HUES64 (cell line): ENCODE data around the gene C2.
"Not testable (repeated sequence)": the region's sequence is repeated elsewhere in the genome, so short reads cannot be mapped to it uniquely, and the experiment has no call there.

ENCODE experiments used
- H3K27ac ChIP-seq: 2 replicates; pipeline ENCODE4 v1.7.0; 2013; ENCODE audit warnings: low read depth, low read length, inconsistent platforms
- H3K27me3 ChIP-seq: 2 replicates; pipeline ENCODE4 v1.6.1; 2013; ENCODE audit warnings: mild to moderate bottlenecking, low read length; ENCODE audit not compliant: insufficient read depth
- H3K36me3 ChIP-seq: 2 replicates; pipeline ENCODE4 v1.6.1; 2013; ENCODE audit warnings: mild to moderate bottlenecking, low read length; ENCODE audit not compliant: insufficient read depth
- H3K4me1 ChIP-seq: 2 replicates; pipeline ENCODE4 v1.6.1; 2013; ENCODE audit warnings: mild to moderate bottlenecking, low read length, moderate library complexity; ENCODE audit not compliant: insufficient read depth
- H3K4me3 ChIP-seq: 2 replicates; pipeline ENCODE4 v1.5.1; 2013; ENCODE audit warnings: mild to moderate bottlenecking, low read length, moderate library complexity
- H3K9ac ChIP-seq: 2 replicates; pipeline ENCODE4 v1.6.1; 2013; ENCODE audit warnings: mild to moderate bottlenecking, low read depth, low read length
- H3K9me3 ChIP-seq: 2 replicates; pipeline ENCODE4 v1.6.1; 2013; ENCODE audit warnings: low read depth, low read length; ENCODE audit not compliant: insufficient read depth
- WGBS: fragments of 150-250, 120-280 bp; methylation state at CpG from one replicate; pipeline ENCODE4 v1.1.7; 2013; ENCODE audit warnings: missing lambda C conversion rate; 5-methylcytosine and 5-hydroxymethylcytosine counted together

The C2 gene

DNA sequence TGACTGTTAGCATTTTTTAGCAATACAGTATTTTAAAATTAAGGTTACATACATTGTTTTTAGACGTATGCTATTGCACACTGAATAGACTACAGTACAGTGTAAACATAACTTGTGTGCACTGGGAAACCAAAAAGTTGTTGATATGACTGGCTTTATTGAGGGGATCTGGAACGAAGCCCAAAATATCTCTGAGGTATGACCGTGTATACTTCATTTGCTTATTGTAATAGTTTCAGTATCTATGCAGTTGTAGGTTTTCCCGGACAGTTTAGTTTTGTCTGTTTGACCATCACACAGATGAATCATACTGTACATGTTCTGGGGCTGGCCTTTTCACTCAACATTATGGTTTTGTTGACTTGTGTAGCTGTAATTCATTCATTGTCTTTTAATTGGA, 18.7 kb upstream of the C2 start:
- Histone ChIP-seq H3K27ac (no peak overlapping the region), H3K4me1 (peaks cover 9% of the 10 kb centered on the region), H3K9me3 (no peaks in the 10 kb centered on the region), H3K4me3 (no peak overlapping the region), H3K36me3 (no peaks in the 10 kb centered on the region), H3K9ac (no peak overlapping the region), H3K27me3 (no peaks in the 10 kb centered on the region)
- WGBS, result 94% methylated on average over 4 of the region's 4 CpGs

- not testable (repeated sequence) for H3K9ac ChIP-seq, H3K27me3 ChIP-seq, H3K27ac ChIP-seq, H3K4me1 ChIP-seq, H3K36me3 ChIP-seq, H3K9me3 ChIP-seq, H3K4me3 ChIP-seq
- WGBS, result 81% methylated on average over 7 of the region's 7 CpGs
Observed at GRCh38 chr6:31909298-31909697, 18.2 kb upstream of the C2 start.

DNA sequence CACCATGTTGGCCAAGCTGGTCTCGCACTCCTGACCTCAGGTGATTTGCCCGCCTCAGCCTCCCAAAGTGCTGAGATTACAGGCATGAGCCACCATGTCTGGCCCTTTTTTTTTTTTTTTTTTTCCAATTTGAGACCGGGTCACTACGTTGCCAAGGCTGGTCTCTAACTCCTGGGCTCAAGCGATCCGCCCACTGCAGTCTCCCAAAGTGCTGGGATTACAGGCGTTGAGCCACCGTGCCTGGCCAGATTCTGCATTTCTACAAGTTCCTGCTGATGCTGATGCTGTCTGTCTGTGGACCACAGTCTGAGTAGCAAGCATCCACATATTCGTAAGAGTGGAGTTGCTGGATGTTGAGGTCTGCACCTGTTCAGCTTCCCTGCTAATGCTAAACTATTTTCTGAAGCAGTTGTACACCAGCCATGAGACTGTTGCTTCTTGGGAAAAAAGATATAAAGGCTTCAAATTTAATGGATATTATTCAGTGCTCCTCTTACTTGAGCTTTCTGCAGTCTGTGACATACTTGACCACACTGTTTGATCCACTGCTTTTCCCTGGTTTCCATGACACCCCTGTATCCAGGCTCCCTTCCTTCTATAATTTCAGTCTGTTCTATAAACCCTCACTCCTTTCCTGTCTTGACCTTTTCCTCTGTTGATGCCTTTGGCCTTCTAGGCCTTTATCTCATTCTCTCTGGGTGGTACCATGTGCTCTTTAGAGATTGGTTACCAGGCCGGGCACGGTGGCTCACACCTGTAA, 15.5 kb upstream of the C2 start:
- no peaks in the 10 kb centered on the region for H3K27me3 ChIP-seq
- H3K4me3 ChIP-seq, result no peak overlapping the region
- H3K9me3 ChIP-seq, result no peaks in the 10 kb centered on the region
- no peak overlapping the region for H3K27ac ChIP-seq
- H3K9ac ChIP-seq, result no peak overlapping the region
- 68% methylated on average over 11 of the region's 11 CpGs for WGBS
- no peaks in the 10 kb centered on the region for H3K4me1 ChIP-seq
- no peaks in the 10 kb centered on the region for H3K36me3 ChIP-seq

- Histone ChIP-seq H3K9me3 (no peaks in the 10 kb centered on the region), H3K4me1 (no peaks in the 10 kb centered on the region)
Observed at GRCh38 chr6:31915351-31915750, 12.2 kb upstream of the C2 start.

GRCh38 chr6:31915756-31916155, 11.8 kb upstream of the C2 start:
- Histone ChIP-seq H3K4me3 (no peak overlapping the region), H3K9me3 (no peaks in the 10 kb centered on the region), H3K36me3 (no peaks in the 10 kb centered on the region), H3K9ac (no peak overlapping the region), H3K27ac (no peak overlapping the region), H3K27me3 (no peaks in the 10 kb centered on the region), H3K4me1 (no peaks in the 10 kb centered on the region)
- 82% methylated on average over 6 of the region's 6 CpGs for WGBS

More at GRCh38 chr6:31915351-31915750, 12.2 kb upstream of the C2 start:
- H3K27me3 ChIP-seq, result no peaks in the 10 kb centered on the region
- no peaks in the 10 kb centered on the region for H3K36me3 ChIP-seq
- no peak overlapping the region for H3K4me3 ChIP-seq
- no peak overlapping the region for H3K27ac ChIP-seq
- H3K9ac ChIP-seq, result no peak overlapping the region

DNA sequence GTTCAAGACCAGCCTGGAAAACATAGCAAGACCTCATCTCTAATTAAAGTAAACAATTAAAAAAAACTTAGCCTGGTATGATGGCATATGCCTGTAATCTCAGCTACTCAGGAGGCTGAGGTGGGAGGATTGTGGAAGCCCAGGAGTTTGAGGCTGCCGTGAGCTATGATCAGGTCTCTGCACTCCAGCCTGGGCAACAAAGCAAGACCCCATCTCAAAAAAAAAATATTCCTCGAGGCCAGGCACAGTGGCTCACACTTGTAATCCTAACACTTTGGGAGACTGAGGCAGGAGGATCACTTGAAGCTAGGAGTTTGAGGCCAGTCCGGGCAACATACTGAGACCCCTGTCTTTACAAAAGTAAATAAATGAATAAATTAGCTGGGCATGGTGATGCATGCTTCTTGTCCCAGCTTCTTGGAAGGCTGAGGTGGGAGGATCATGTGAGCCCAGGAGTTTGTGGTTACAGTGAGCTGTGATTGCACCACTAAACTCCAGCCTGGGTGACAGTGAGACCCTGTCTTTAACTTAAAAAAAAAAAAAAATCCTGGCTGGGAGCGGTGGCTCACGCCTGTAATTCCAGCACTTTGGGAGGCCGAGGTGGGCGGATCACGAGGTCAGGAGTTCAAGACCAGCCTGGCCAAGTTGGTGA, 9.3 kb upstream of the C2 start:
- Histone ChIP-seq H3K27ac (no peak overlapping the region), H3K4me1 (no peaks in the 10 kb centered on the region), H3K9me3 (no peaks in the 10 kb centered on the region), H3K27me3 (no peaks in the 10 kb centered on the region), H3K36me3 (no peaks in the 10 kb centered on the region), H3K4me3 (no peak overlapping the region), H3K9ac (no peak overlapping the region)
- WGBS, result 94% methylated on average over 8 of the region's 8 CpGs

DNA sequence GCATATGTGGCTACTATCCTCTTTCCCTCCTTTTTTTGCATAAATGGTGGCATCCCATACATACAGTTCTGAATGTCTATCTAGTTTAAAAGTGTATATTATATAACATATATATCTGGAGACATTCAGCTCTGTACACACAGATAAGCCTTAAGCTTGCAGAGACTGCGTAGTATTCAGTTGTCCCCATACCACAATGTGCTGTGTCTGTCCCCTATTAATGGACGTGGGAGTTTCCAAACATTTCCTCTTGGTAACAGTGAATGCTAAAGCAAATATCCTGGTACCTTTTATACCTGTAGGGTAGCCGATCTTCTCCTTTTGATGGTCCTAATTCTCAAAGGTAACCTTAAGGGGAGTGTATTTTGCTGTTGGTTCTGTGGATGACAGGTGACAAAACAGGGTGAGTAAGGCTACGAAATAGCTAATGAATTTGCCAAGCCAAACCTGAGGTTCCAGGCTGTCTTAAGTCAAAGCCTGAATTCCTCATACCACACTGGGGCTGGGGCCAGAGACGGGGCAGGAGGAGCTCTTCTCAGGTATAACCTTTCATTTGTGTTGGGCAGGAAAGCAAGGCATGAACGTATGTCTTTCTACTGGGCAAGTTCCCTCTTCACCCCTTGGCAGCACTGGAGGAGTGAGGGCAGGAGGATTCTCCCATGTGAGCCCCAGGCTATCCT, 7.8 kb upstream of the C2 start:
- Histone ChIP-seq H3K27me3 (no peaks in the 10 kb centered on the region), H3K4me3 (no peak overlapping the region), H3K36me3 (no peaks in the 10 kb centered on the region), H3K4me1 (no peaks in the 10 kb centered on the region), H3K9me3 (no peaks in the 10 kb centered on the region), H3K27ac (no peak overlapping the region), H3K9ac (no peak overlapping the region)
- WGBS, result 78% methylated on average over 6 of the region's 6 CpGs

- H3K4me1 ChIP-seq, result no peaks in the 10 kb centered on the region
Observed at GRCh38 chr6:31920811-31921210, 6.7 kb upstream of the C2 start.

GRCh38 chr6:31922942-31923341, 4.6 kb upstream of the C2 start:
- Histone ChIP-seq H3K4me1 (no peaks in the 10 kb centered on the region), H3K4me3 (no peak overlapping the region), H3K9ac (no peak overlapping the region), H3K36me3 (no peaks in the 10 kb centered on the region), H3K9me3 (no peaks in the 10 kb centered on the region), H3K27ac (no peak overlapping the region), H3K27me3 (no peaks in the 10 kb centered on the region)
- 28% methylated on average over 5 of the region's 5 CpGs for WGBS

More at GRCh38 chr6:31920811-31921210, 6.7 kb upstream of the C2 start:
- H3K4me3 ChIP-seq, result no peak overlapping the region
- WGBS, result 75% methylated on average over 2 of the region's 2 CpGs
- no peak overlapping the region for H3K9ac ChIP-seq
- no peaks in the 10 kb centered on the region for H3K27me3 ChIP-seq
- no peaks in the 10 kb centered on the region for H3K9me3 ChIP-seq
- no peak overlapping the region for H3K27ac ChIP-seq
- H3K36me3 ChIP-seq, result no peaks in the 10 kb centered on the region

DNA sequence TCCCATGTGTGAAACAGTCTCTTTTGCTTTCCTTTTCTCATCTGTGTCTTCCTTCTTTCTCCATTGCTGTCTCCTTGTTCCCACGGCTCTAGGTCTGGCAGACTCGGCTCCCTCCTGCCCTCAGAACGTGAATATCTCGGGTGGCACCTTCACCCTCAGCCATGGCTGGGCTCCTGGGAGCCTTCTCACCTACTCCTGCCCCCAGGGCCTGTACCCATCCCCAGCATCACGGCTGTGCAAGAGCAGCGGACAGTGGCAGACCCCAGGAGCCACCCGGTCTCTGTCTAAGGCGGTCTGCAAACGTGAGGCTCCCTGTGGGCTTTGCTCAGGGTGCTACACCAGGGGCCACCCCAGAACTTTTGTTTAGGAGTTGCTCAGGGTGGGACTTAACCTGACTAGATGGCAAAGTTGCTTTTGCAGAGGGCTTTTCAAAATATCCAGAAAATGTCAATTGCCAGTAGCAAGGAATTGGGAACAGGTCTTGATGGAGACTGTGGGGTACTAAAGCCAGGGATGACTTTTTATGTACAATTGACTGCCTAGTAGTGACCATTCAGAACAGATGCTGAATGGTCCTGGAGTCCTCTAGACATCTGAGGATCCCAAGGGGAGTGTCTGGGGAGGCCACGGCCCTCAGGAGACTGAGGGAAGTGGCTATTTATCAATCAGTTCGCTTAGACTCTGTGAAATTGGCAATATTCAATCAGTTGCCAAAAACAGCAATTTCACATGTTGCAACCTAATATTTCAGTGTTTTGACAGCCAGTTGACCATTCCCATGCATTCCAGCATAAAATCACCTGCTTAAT, 550 bp downstream of the C2 start:
- WGBS, result 90% methylated on average over 11 of the region's 11 CpGs
- no peaks in the 10 kb centered on the region for H3K36me3 ChIP-seq
- H3K27me3 ChIP-seq, result no peaks in the 10 kb centered on the region
- H3K4me1 ChIP-seq, result no peaks in the 10 kb centered on the region
- no peak overlapping the region for H3K27ac ChIP-seq
- H3K9me3 ChIP-seq, result 0 out of 2 replicates have a peak, but pooled peaks cover under 1% of the 10 kb centered on the region
- no peak overlapping the region for H3K9ac ChIP-seq
- H3K4me3 ChIP-seq, result no peak overlapping the region

GRCh38 chr6:31928672-31928939, 1.1 kb downstream of the C2 start:
- no peaks in the 10 kb centered on the region for H3K4me1 ChIP-seq
- H3K4me3 ChIP-seq, result no peak overlapping the region
- H3K27me3 ChIP-seq, result no peaks in the 10 kb centered on the region
- 0 out of 2 replicates have a peak, but pooled peaks cover 3% of the 10 kb centered on the region for H3K9me3 ChIP-seq
- no peak overlapping the region for H3K27ac ChIP-seq
- H3K36me3 ChIP-seq, result no peaks in the 10 kb centered on the region
- 90% methylated on average over 9 of the region's 9 CpGs for WGBS
- no peak overlapping the region for H3K9ac ChIP-seq
